Measurements from ENCODE around the gene PPP1CA. TPM values are rescaled to one million over a fixed set of nuclear protein-coding genes. Genes with fewer than 3 reads are reported as not detected.

PPP1CA gene
- total and polyA plus RNA-seq, 2 donors (not counting 1 experiment from before 2014, with no cell fraction given) = 218 to 251 TPM

DNA sequence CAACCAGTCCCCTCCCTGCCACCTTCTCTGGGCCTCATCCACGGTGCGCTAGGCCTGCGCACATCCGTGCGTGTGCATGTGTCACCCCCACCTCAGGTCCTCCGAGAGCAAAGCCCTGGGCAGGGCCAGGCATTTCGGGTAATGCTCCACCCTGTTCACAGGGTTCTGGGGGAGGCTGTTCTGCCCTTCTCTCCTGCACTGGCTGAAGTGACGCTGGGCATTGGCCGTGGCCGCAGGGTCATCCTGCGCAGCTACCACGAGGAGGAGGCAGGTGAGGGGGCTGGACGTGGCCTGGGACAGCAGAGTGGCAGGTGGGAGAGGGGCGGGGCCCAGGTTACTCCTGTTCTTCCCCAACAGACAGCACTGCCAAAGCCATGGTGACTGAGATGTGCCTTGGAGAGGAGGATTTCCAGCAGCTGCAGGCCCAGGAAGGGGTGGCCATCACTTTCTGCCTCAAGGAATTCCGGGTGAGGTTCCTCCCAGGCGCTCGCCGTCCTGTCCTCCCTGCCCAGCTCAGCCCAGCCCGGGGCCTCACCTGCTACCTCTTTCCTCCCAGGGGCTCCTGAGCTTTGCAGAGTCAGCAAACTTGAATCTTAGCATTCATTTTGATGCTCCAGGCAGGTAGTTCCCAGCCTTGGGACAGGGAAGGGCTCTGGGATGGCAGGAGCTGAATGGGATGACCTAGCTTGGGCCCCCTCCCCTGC lies 6.0 kb downstream of the PPP1CA start:
- 96% methylated on average over 13 of the region's 19 CpGs for WGBS (ENCODE audit: insufficient coverage)
- H3K4me1 ChIP-seq (ENCODE audit: control insufficient read depth in 2 of 2, insufficient read depth in 2 of 2, low read length in 2 of 2) = peaks cover 26 to 49% of the 10 kb centered on the region in 2 donors
- intact Hi-C loops (cut with micrococcal nuclease) = no loop called here
- Mint-ChIP-seq H3K4me3 (no peak overlapping the region), H3K27ac (no peak overlapping the region), H3K4me1 (peaks cover 52% of the 10 kb centered on the region), H3K27me3 (no peaks in the 10 kb centered on the region), H3K9me3 (ENCODE audit: insufficient read depth) (no peaks in the 10 kb centered on the region)
- peaks cover 0 to under 1% (median 0%) of the 10 kb centered on the region in 3 donors for H3K9me3 ChIP-seq (ENCODE audit: control extremely low read depth in 1 of 3, control insufficient read depth in 2 of 3, insufficient read depth in 1 of 3, low read length in 2 of 3)
- no peaks in the 10 kb centered on the region for H3K27me3 ChIP-seq (replicated peaks in 1 of 4; ENCODE audit: control extremely low read depth in 1 of 4, control insufficient read depth in 3 of 4, insufficient read depth in 4 of 4, low read length in 3 of 4)
- H3K27ac ChIP-seq (ENCODE audit: low read length in 2 of 2) = no peak overlapping the region
- H3K4me2 ChIP-seq (replicated peaks; ENCODE audit: low read depth, low read length, poor library complexity, severe bottlenecking) = no peak overlapping the region
- no peak overlapping the region for H3K9ac ChIP-seq (ENCODE audit: low read length)
- peaks cover 56% of the 10 kb centered on the region for H3K79me2 ChIP-seq (ENCODE audit: control insufficient read depth, insufficient read depth, low read length)
- H2AFZ ChIP-seq (ENCODE audit: insufficient read depth, low read depth, low read length, poor library complexity, severe bottlenecking) = no peak overlapping the region
- peaks cover 2 to 46% of the 10 kb centered on the region in 2 experiments for H3K36me3 ChIP-seq (replicated peaks in 1 of 2; ENCODE audit: control extremely low read depth in 1 of 2, control insufficient read depth in 1 of 2, extremely low read depth in 1 of 2, insufficient read depth in 2 of 2, low read length in 1 of 2)
- H3K4me3 ChIP-seq (ENCODE audit: control extremely low read depth in 1 of 5, extremely low read depth in 1 of 5, insufficient read depth in 1 of 5, low read depth in 2 of 5, low read length in 4 of 5) = no peak overlapping the region
- TF ChIP-seq, protein P1, sequence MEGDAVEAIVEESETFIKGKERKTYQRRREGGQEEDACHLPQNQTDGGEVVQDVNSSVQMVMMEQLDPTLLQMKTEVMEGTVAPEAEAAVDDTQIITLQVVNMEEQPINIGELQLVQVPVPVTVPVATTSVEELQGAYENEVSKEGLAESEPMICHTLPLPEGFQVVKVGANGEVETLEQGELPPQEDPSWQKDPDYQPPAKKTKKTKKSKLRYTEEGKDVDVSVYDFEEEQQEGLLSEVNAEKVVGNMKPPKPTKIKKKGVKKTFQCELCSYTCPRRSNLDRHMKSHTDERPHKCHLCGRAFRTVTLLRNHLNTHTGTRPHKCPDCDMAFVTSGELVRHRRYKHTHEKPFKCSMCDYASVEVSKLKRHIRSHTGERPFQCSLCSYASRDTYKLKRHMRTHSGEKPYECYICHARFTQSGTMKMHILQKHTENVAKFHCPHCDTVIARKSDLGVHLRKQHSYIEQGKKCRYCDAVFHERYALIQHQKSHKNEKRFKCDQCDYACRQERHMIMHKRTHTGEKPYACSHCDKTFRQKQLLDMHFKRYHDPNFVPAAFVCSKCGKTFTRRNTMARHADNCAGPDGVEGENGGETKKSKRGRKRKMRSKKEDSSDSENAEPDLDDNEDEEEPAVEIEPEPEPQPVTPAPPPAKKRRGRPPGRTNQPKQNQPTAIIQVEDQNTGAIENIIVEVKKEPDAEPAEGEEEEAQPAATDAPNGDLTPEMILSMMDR (IDR thresholded peaks at IDR 0.05) = no peak
- TF ChIP-seq EZH2 (IDR thresholded peaks at IDR 0.05; ENCODE audit: borderline replicate concordance, insufficient read depth, low read depth, low read length, poor library complexity, severe bottlenecking) = no peak
- ATAC-seq (ENCODE audit: low read depth) = no peak
- CTCF ChIA-PET = interaction anchor here (1.2 to 1.4 kb wide), 2 partner anchors 111 to 133 kb away, joined by 3 to 4 read pairs; no protein-coding TSS in a partner anchor
- H4K20me1 ChIP-seq (ENCODE audit: control insufficient read depth, insufficient read depth, low read length, poor library complexity, severe bottlenecking) = peaks cover 70% of the 10 kb centered on the region
- POLR2A ChIA-PET = interaction anchor here (0.8 to 2.1 kb wide), 3 partner anchors 24 to 42 kb away, joined by 3 to 8 read pairs (median 5); partner anchors contain the start of gene POLD4
- no peak for DNase-seq

DNA sequence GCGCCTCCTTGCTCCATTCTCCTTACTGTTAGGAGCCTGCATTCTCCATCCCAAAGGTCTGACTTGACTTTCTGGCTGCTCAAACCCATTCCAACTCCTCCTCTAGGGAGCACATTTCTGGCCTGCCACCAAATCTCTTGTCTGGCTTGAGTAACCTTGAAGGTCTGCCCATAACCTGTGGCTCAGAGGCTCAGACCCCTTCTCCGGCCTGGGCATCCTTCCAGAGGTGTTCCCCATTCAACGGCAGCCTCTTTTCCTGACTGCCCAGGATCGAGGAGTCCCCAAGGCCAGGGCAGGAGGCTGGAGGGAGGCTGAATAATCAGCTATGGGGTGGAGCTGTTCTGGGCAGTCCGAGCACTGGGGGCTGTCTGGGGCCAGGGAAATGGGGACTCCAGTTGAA lies 7.7 kb downstream of the PPP1CA start:
- H3K9me3 ChIP-seq (ENCODE audit: control extremely low read depth in 1 of 3, control insufficient read depth in 2 of 3, insufficient read depth in 1 of 3, low read length in 2 of 3) = no peaks in the 10 kb centered on the region
- TF ChIP-seq, protein P1 (IDR thresholded peaks at IDR 0.05) = no peak
- no peak for TF ChIP-seq EZH2 (IDR thresholded peaks at IDR 0.05; ENCODE audit: borderline replicate concordance, insufficient read depth, low read depth, low read length, poor library complexity, severe bottlenecking)
- no peaks in the 10 kb centered on the region for H3K9me3 Mint-ChIP-seq (ENCODE audit: insufficient read depth)
- no peak for DNase-seq
- peaks cover 60% of the 10 kb centered on the region for H4K20me1 ChIP-seq (ENCODE audit: control insufficient read depth, insufficient read depth, low read length, poor library complexity, severe bottlenecking)
- no peak for ATAC-seq (ENCODE audit: low read depth)
- no peaks in the 10 kb centered on the region for H3K27me3 ChIP-seq (replicated peaks in 1 of 4; ENCODE audit: control extremely low read depth in 1 of 4, control insufficient read depth in 3 of 4, insufficient read depth in 4 of 4, low read length in 3 of 4)
- peaks cover 49% of the 10 kb centered on the region for H3K4me1 Mint-ChIP-seq
- H3K9ac ChIP-seq (ENCODE audit: low read length) = no peak overlapping the region
- H3K36me3 ChIP-seq (replicated peaks in 1 of 2; ENCODE audit: control extremely low read depth in 1 of 2, control insufficient read depth in 1 of 2, extremely low read depth in 1 of 2, insufficient read depth in 2 of 2, low read length in 1 of 2) = peaks cover 0 to 32% of the 10 kb centered on the region in 2 experiments
- intact Hi-C loops (cut with micrococcal nuclease) = no loop called here
- peak overlapping the region; percentile 47 for H3K4me3 Mint-ChIP-seq
- no peak overlapping the region for H2AFZ ChIP-seq (ENCODE audit: insufficient read depth, low read depth, low read length, poor library complexity, severe bottlenecking)
- H3K27ac Mint-ChIP-seq = no peak overlapping the region
- no peaks in the 10 kb centered on the region for H3K27me3 Mint-ChIP-seq
- WGBS (ENCODE audit: insufficient coverage) = 97% methylated on average over 5 of the region's 5 CpGs
- ChIA-PET POLR2A (interaction anchor here (0.6 to 1.6 kb wide), 5 partner anchors 8 to 223 kb away, joined by 3 to 8 read pairs (median 4); partner anchors contain the start of genes POLD4 and PPP1CA), CTCF (no interaction called here)
- no peak overlapping the region for H3K27ac ChIP-seq (ENCODE audit: low read length in 2 of 2)
- H3K79me2 ChIP-seq (ENCODE audit: control insufficient read depth, insufficient read depth, low read length) = peaks cover 50% of the 10 kb centered on the region
- no peak overlapping the region for H3K4me2 ChIP-seq (replicated peaks; ENCODE audit: low read depth, low read length, poor library complexity, severe bottlenecking)
- peaks cover 14 to 41% of the 10 kb centered on the region in 2 donors for H3K4me1 ChIP-seq (ENCODE audit: control insufficient read depth in 2 of 2, insufficient read depth in 2 of 2, low read length in 2 of 2)
- H3K4me3 ChIP-seq (ENCODE audit: control extremely low read depth in 1 of 5, extremely low read depth in 1 of 5, insufficient read depth in 1 of 5, low read depth in 2 of 5, low read length in 4 of 5) = no peak overlapping the region

Data from B cell (primary cell).